PC-3 (cell line): Measurements from ENCODE around the gene LOXHD1.

Source experiments
- EZH2 ChIP-seq: fragments of 300-600 bp; sonication (generic); IDR thresholded peaks from one replicate; pipeline ENCODE4 v1.6.1; 2017; ENCODE audit warnings: antibody characterized with exemption, mild to moderate bottlenecking, low read length; ENCODE audit not compliant: unreplicated experiment
- EZH2phosphoT487 ChIP-seq: fragments of 300-600 bp; sonication (generic); IDR thresholded peaks from 2 replicates; pipeline ENCODE4 v1.6.1; 2018; ENCODE audit warnings: mild to moderate bottlenecking, antibody characterized with exemption, low read length, borderline replicate concordance
- TF ChIP-seq, protein P1 (sequence below): fragments of 300-600 bp; sonication (generic); conservative IDR thresholded peaks from 2 replicates; pipeline ENCODE4 v1.5.1; 2017; ENCODE audit warnings: antibody characterized with exemption, low read depth, mild to moderate bottlenecking, low read length

DNA sequence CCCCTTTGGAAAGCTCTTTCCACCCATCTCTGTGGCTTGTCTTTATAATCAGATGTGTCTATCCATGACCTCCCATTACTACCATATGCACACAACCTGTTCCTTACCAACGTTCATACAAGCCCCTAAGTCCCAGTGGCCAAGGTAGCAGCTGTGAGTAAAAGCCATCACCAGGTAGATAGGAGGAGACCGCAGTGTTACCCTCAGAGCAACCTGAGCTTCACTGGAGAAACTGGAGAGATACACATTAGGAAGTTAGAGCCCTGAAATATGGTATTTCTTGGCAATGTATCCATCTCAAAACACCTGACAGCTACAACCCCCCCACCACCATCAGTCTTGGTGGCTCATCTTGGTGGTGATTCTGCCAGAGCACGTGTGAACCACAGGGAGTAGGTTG lies 26.0 kb downstream of the LOXHD1 start:
- TF ChIP-seq EZH2 (no peak), EZH2phosphoT487 (no peak)
- TF ChIP-seq, protein P1, sequence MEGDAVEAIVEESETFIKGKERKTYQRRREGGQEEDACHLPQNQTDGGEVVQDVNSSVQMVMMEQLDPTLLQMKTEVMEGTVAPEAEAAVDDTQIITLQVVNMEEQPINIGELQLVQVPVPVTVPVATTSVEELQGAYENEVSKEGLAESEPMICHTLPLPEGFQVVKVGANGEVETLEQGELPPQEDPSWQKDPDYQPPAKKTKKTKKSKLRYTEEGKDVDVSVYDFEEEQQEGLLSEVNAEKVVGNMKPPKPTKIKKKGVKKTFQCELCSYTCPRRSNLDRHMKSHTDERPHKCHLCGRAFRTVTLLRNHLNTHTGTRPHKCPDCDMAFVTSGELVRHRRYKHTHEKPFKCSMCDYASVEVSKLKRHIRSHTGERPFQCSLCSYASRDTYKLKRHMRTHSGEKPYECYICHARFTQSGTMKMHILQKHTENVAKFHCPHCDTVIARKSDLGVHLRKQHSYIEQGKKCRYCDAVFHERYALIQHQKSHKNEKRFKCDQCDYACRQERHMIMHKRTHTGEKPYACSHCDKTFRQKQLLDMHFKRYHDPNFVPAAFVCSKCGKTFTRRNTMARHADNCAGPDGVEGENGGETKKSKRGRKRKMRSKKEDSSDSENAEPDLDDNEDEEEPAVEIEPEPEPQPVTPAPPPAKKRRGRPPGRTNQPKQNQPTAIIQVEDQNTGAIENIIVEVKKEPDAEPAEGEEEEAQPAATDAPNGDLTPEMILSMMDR: no peak
